ENCODE measurements around the gene SYS1. TPM values are rescaled to one million over a fixed set of nuclear protein-coding genes. Genes with fewer than 3 reads are reported as not detected.

SYS1 gene
- total and polyA plus RNA-seq, 2 experiments from 2014 or later = 7.9 to 21.5 TPM

DNA sequence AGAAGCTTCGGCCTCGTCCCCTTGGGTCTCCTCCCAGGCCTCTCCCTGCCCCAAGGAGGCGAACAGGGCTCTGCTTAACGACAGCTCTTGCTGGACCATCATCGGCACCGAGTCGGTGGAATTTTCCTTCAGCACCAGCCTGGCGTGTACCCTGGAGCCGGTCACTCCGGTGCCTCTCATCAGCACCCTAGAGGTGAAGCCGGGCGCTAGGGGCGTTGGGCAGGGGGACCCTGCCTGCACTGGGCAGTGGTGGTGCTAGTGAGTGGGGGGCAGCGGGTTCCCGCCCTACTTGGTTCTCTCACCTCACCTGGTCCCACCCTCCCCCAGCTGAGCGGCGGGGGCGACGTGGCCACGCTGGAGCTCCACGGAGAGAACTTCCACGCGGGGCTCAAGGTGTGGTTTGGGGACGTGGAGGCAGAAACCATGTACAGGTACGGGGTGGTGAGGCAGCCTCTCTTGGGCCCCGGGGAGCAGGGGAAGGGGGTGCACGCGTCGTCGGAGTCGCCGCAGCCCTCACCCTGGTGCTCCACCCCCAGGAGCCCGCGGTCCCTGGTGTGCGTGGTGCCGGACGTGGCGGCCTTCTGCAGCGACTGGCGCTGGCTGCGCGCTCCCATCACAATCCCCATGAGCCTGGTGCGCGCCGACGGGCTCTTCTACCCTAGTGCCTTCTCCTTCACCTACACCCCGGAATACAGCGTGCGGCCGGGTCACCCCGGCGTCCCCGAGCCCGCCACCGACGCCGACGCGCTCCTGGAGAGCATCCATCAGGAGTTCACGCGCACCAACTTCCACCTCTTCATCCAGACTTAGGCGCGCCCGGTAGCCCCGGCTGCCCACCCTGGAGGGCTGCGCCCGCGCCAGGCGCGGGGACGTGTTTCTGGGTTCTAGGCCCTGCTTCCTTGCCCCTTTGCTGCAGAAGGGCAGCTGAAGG, 46.5 kb upstream of the SYS1 start (continued):
- TF ChIP-seq, protein P1, sequence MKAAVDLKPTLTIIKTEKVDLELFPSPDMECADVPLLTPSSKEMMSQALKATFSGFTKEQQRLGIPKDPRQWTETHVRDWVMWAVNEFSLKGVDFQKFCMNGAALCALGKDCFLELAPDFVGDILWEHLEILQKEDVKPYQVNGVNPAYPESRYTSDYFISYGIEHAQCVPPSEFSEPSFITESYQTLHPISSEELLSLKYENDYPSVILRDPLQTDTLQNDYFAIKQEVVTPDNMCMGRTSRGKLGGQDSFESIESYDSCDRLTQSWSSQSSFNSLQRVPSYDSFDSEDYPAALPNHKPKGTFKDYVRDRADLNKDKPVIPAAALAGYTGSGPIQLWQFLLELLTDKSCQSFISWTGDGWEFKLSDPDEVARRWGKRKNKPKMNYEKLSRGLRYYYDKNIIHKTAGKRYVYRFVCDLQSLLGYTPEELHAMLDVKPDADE (IDR thresholded peaks at IDR 0.05) = no peak
- no peak for TF ChIP-seq ZNF331 (CRISPR knock-in tag; IDR thresholded peaks at IDR 0.05; ENCODE audit: low read depth)

DNA sequence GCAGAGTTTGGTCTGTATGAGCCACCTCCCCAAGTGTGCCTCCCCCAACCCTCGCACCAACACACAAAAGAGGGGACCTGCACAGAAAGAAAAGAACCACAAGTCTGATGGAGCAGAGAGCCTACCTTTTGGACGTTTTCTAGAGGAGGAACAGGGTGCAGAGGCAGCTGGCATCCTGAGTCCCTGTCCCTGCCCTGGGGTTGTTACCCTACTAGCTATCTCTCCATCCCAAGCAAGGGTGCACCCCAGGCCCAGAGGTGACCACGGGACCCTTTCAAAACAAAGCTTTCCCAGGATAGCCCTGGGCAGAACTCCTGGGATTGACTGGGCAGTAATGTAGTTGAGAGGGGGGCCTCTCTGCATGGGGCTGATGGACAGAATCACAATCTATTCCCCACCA, 45.1 kb upstream of the SYS1 start:
- H3K9me2 ChIP-seq (ENCODE audit: insufficient read depth) = no peaks in the 10 kb centered on the region
- no peak overlapping the region for H3K4me2 ChIP-seq
- Mint-ChIP-seq H3K27me3 (ENCODE audit: insufficient read depth, low read depth, poor library complexity) (peaks cover 2% of the 10 kb centered on the region), H3K4me3 (no peak overlapping the region), H3K9me3 (no peaks in the 10 kb centered on the region; the same call in 2 of the 3 replicates), H3K4me1 (peaks cover 6% of the 10 kb centered on the region), H3K27ac (no peak overlapping the region), H3K36me3 (ENCODE audit: low read depth) (peaks cover 2% of the 10 kb centered on the region; the same call in 1 of the 3 replicates)
- no peaks in the 10 kb centered on the region for H3K79me2 ChIP-seq (replicated peaks; ENCODE audit: insufficient read depth)
- H3K27ac ChIP-seq (ENCODE audit: low read depth) = no peak overlapping the region
- no peaks in the 10 kb centered on the region for H3K4me1 ChIP-seq (ENCODE audit: insufficient read depth)
- H2AFZ ChIP-seq = no peak overlapping the region
- no peaks in the 10 kb centered on the region for H3K27me3 ChIP-seq (ENCODE audit: insufficient read depth)
- ATAC-seq = no peak
- no peak for TF ChIP-seq POLR2AphosphoS5 (IDR thresholded peaks at IDR 0.05; ENCODE audit: low read depth)
- no peak for TF ChIP-seq ZNF114 (CRISPR knock-in tag; IDR thresholded peaks at IDR 0.05)
- TF ChIP-seq EZH2phosphoT487 (IDR thresholded peaks at IDR 0.05; ENCODE audit: unreplicated experiment) = no peak
- no peaks in the 10 kb centered on the region for H4K20me1 ChIP-seq (replicated peaks; ENCODE audit: insufficient read depth)
- no peaks in the 10 kb centered on the region for H3K36me3 ChIP-seq (ENCODE audit: insufficient read depth)
- H3K4me3 ChIP-seq = no peak overlapping the region
- no peak for DNase-seq (ENCODE audit: low spot score)
- no peaks in the 10 kb centered on the region for H3F3A ChIP-seq (replicated peaks; ENCODE audit: low read depth)

DNA sequence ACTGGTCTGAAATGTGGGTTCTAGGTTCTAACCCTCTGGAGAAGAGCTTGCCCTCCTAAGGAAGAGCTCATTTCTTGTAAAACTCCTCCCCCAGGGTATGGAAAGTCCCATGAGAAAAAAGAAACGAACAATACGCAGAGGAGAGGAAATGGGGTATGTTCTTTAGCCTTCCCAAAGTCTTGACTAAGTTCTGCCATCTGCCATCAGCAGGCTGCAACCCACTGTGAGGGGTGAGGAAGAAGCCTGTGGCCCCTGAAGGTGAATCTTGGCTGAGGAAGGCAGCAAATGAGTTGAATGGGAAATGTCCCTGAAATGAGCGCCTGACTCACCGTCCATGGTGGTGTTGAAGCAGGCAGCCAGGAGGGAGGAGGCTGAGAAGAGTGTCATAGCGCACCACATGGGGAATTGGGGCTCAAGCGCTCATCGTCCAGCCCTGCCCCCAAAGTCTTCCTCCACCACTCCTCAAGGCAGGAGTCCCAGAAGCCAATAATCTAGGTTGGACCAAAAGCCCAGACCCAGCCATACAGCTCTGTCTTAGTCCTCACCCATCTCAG, 44.5 kb upstream of the SYS1 start:
- peak overlapping the region; percentile 43; the same call in 1 of the 2 replicates for H3K27ac Mint-ChIP-seq
- no peaks in the 10 kb centered on the region for H3K79me2 ChIP-seq (replicated peaks; ENCODE audit: insufficient read depth)
- no peak overlapping the region for H3K27ac ChIP-seq (ENCODE audit: low read depth)
- TF ChIP-seq, protein P2, sequence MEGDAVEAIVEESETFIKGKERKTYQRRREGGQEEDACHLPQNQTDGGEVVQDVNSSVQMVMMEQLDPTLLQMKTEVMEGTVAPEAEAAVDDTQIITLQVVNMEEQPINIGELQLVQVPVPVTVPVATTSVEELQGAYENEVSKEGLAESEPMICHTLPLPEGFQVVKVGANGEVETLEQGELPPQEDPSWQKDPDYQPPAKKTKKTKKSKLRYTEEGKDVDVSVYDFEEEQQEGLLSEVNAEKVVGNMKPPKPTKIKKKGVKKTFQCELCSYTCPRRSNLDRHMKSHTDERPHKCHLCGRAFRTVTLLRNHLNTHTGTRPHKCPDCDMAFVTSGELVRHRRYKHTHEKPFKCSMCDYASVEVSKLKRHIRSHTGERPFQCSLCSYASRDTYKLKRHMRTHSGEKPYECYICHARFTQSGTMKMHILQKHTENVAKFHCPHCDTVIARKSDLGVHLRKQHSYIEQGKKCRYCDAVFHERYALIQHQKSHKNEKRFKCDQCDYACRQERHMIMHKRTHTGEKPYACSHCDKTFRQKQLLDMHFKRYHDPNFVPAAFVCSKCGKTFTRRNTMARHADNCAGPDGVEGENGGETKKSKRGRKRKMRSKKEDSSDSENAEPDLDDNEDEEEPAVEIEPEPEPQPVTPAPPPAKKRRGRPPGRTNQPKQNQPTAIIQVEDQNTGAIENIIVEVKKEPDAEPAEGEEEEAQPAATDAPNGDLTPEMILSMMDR (conservative IDR thresholded peaks at IDR 0.05; ENCODE audit: low read depth in 2 of 2) = no peak
- TF ChIP-seq ZNF331 (CRISPR knock-in tag; IDR thresholded peaks at IDR 0.05; ENCODE audit: low read depth) = no peak
- TF ChIP-seq JUNB (IDR thresholded peaks at IDR 0.05; ENCODE audit: unreplicated experiment) = no peak
- no peak for TF ChIP-seq EZH2phosphoT487 (IDR thresholded peaks at IDR 0.05; ENCODE audit: unreplicated experiment)
- TF ChIP-seq ZNF114 (CRISPR knock-in tag; IDR thresholded peaks at IDR 0.05) = no peak
- TF ChIP-seq EZH2 (IDR thresholded peaks at IDR 0.05; ENCODE audit: low read depth, unreplicated experiment) = no peak
- no peak for TF ChIP-seq POLR2AphosphoS5 (IDR thresholded peaks at IDR 0.05; ENCODE audit: low read depth)
- no peak for TF ChIP-seq STAT1 (IDR thresholded peaks at IDR 0.05; ENCODE audit: unreplicated experiment)
- no peak for TF ChIP-seq NANOG (IDR thresholded peaks at IDR 0.05; ENCODE audit: borderline replicate concordance)
- TF ChIP-seq, protein P1 (IDR thresholded peaks at IDR 0.05) = no peak
- TF ChIP-seq, protein P3, sequence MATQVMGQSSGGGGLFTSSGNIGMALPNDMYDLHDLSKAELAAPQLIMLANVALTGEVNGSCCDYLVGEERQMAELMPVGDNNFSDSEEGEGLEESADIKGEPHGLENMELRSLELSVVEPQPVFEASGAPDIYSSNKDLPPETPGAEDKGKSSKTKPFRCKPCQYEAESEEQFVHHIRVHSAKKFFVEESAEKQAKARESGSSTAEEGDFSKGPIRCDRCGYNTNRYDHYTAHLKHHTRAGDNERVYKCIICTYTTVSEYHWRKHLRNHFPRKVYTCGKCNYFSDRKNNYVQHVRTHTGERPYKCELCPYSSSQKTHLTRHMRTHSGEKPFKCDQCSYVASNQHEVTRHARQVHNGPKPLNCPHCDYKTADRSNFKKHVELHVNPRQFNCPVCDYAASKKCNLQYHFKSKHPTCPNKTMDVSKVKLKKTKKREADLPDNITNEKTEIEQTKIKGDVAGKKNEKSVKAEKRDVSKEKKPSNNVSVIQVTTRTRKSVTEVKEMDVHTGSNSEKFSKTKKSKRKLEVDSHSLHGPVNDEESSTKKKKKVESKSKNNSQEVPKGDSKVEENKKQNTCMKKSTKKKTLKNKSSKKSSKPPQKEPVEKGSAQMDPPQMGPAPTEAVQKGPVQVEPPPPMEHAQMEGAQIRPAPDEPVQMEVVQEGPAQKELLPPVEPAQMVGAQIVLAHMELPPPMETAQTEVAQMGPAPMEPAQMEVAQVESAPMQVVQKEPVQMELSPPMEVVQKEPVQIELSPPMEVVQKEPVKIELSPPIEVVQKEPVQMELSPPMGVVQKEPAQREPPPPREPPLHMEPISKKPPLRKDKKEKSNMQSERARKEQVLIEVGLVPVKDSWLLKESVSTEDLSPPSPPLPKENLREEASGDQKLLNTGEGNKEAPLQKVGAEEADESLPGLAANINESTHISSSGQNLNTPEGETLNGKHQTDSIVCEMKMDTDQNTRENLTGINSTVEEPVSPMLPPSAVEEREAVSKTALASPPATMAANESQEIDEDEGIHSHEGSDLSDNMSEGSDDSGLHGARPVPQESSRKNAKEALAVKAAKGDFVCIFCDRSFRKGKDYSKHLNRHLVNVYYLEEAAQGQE (IDR thresholded peaks at IDR 0.05; ENCODE audit: unreplicated experiment) = no peak
- no peak for TF ChIP-seq CREB1 (CRISPR knock-in tag; IDR thresholded peaks at IDR 0.05; ENCODE audit: low read depth)

More for the DNA sequence above, 44.5 kb upstream of the SYS1 start:
- Mint-ChIP-seq H3K36me3 (ENCODE audit: low read depth) (peaks cover 2% of the 10 kb centered on the region; the same call in 1 of the 3 replicates), H3K4me1 (peaks cover 6% of the 10 kb centered on the region), H3K4me3 (no peak overlapping the region), H3K9me3 (no peaks in the 10 kb centered on the region; the same call in 2 of the 3 replicates), H3K27me3 (ENCODE audit: insufficient read depth, low read depth, poor library complexity) (peaks cover 2% of the 10 kb centered on the region)
- Histone ChIP-seq H2AFZ (no peak overlapping the region), H3K9me2 (ENCODE audit: insufficient read depth) (no peaks in the 10 kb centered on the region), H3K36me3 (ENCODE audit: insufficient read depth) (no peaks in the 10 kb centered on the region), H3K27me3 (ENCODE audit: insufficient read depth) (no peaks in the 10 kb centered on the region), H3K4me1 (ENCODE audit: insufficient read depth) (no peaks in the 10 kb centered on the region), H4K20me1 (replicated peaks; ENCODE audit: insufficient read depth) (no peaks in the 10 kb centered on the region), H3F3A (replicated peaks; ENCODE audit: low read depth) (no peaks in the 10 kb centered on the region), H3K4me2 (no peak overlapping the region), H3K4me3 (no peak overlapping the region)
- DNase-seq (ENCODE audit: low spot score) (no peak), ATAC-seq (no peak)
